OCI-M2 (cell line): ENCODE measurements around the gene PRR15.

Source experiments
- DNase-seq: peaks from one replicate; lab custom pipeline; 2025; ENCODE audit not compliant: unreplicated experiment; lab: John Stamatoyannopoulos, UW

PRR15 gene

DNA sequence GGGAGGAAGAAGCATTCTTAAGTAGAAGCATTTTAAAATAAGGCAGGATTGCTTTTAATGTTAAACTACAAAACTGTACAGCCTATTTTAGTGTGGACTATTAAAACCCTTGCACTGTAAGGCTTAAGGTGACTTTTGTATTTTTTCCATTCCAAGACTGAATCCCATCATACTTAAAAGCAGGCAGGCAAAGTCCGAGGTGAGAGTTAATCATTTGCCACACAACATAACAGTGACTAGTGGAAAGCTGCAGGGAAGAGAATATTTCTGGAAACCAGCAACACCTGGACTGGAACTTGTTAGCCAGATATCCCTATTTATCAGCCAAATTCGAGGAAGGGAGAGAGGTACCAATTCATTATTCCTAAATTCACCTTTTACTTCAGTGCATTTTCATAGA, 3.5 kb downstream of the PRR15 start:
- no peak for DNase-seq

DNA sequence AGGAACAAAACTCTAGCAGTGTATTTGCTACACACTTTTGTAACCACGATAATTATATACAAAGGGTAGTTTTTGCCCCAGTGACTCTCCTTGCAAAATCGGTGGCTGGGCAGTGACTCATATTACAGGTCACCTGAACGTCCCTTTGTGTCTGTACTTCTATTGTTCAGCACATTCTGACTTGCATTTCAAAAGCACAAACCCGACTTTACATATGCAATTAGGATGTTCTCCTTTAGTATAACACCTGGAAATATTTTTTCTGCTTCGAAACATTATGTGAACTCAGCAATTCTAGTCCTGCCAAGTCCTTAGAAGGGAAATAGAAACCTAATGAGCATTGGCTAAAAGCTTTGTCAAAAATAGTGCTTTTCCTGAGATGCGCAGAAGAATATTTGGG, 6.0 kb downstream of the PRR15 start:
- DNase-seq = no peak

DNA sequence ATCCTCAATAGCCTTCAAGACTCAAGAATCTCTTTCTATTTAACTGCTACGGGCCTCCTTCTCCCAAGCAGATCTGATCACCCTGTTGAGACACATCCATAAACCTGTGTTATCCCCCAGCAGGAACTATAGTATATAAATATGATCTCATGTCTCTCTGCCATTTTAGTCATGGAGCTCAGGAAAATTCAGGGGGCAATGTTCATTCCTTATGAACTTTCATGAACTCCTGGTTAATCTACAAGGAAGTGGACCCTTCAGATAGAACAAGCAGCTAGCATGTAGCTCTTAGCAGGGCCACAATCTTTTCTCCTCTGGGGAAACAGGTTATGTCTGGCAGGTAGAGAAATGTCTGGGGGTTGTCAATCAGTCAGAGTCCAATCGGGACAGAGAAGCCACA, 8.9 kb downstream of the PRR15 start:
- DNase-seq = no peak

DNA sequence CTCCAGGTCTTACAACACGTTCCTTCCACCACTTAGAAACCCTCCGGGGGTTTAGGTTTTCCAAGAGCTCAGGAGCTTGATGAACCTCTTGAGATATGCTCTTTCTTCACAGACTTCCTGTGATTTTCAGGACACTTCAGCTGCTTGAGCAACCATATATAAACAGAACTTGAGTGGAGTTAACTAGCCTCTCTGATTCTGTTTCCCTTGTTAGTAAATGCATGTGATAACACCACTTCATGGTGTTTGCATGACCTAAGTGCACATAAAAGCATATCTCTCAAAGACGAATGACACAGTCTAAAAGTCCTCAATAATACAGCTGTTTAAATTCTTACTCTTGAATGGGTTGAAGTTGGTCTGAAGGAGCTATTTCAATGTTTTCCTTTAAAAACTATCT, 9.9 kb downstream of the PRR15 start:
- DNase-seq = no peak

DNA sequence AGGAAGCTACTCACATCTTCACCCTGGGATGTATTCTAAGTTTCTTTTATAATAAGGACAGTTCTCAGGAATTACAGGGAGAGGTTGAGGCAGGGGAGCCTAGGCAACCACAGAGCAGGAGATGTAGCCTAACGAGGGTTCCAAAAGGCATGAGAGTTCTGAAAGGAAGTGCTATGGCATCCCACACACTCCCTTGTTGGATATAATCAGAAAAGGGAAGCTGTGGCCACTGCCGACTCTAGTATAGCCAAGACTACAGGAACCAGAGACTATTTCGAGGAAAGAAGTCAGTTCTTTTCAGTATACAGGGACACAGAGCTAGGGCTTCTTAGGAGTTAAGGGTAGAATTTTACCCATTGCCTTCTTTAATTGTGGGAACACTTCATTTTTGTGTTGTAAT, 11.0 kb downstream of the PRR15 start:
- DNase-seq = no peak

DNA sequence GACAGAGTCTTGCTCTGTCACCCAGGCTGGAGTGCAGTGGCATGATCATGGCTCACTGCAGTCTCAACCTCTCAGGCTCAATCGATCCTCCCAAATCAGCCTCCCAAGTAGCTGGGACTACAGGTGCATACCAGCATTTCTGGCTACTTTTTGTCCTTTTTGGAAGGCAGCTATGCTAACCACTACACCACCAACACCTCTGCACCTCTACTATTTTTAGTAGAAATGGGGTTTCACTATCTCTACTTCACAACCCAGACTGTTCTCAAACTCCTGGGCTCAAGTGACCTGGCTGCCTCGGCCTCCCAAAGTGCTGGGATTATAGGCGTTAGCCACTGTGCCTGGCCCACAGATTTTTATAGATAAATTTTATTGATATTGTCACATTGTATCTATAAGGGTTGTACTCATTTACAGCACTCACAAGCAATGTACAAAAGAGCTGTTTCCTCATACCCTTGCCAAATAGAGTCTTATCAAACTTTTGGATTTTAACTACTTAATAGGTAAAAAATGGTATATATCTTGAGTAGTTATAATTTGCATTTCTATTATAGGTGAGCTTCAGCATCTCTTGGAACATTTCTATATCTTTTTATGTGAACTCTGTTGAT, 23.7 kb downstream of the PRR15 start:
- no peak for DNase-seq

DNA sequence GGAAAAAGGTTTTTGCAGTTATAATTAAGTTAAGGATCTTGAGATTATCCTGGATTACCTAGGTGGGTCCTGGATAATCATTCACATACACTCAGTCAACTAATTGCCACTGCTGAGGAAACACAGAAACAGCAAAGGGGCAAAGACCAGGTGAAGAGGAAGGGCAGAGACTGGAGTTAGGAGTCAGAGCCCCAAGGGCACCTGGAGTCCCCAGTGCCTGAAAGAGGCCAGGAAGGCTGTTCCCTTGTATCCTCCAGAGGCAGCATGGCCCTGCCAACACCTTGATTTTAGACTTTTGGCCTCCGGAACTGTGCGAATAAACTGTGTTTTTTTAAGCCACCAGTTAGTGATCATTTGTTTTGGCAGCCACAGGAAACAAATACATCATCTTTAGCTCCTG, 24.6 kb downstream of the PRR15 start:
- no peak for DNase-seq

DNA sequence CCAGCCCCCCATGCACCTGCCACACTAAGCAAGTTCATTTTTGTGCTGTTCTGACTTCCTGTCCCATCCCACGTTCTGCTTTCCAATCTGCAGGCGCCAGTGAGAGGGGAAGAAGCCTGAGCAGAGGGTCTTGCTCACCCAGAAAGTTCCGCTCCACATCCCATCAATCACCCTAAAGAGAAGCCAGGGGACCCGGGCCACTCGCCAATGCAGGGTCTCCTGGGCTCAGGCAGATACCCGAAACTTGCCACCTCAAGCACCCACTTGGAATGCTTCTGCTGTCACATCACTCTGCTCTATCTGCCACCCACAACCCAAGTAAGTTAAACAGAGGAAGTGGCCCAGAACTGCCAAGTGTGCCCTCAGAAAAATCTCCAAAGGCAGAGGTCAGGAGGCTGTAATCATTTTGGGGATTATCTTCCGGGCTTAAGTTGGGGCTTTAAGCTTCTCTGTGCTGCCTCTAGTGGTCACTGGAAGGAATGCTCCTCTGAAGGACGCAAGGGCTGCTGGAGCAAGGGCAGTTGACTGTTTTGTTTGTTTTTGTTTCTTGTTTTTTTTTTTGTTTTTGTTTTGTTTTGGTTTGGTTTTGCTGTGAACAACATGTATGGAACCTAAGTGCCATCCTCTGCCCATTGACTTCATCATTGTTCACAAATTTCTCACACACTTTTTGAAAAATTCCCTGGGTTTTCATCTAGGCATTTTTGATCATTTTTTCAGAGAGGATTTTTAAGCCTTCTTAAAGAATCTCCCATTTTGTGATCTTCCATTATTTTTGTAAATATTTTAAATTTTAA, 25.5 kb downstream of the PRR15 start:
- DNase-seq = no peak

DNA sequence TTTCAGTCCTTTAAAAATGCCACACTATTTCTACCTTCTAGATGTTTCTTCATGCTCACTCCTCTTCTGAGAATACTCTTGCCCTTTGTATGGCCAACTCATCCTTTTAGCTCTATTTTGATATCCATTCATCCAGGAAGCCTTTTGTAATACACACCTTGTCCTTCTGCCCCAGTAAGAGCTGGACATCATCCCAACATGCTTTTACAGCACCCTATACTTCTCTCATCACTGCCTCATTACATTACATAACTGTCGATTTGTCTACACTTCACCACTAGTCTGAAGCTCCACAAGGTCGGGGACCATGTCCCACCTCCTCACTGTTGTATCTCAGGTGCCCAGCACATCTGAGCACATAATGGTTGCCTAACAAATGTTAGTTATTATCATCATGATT, 29.2 kb downstream of the PRR15 start:
- DNase-seq = no peak

DNA sequence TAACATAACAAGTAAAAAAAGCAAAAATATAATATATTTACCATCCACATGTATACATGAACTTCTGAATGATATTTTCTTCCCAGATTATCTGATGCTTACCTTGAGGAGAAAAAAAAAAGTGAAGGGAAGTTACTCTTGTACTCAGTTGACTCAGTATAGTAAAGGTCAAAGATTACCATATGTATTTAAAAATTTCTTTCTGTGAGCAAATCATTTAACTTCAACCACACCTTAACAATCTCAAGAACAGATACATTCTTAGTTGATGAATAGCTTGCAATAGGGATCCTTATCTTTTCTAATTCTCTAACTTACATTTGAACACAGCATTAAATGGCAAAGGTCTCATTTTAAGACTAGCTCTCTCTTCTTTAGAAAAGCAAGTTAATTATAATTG, 29.8 kb downstream of the PRR15 start:
- no peak for DNase-seq

DNA sequence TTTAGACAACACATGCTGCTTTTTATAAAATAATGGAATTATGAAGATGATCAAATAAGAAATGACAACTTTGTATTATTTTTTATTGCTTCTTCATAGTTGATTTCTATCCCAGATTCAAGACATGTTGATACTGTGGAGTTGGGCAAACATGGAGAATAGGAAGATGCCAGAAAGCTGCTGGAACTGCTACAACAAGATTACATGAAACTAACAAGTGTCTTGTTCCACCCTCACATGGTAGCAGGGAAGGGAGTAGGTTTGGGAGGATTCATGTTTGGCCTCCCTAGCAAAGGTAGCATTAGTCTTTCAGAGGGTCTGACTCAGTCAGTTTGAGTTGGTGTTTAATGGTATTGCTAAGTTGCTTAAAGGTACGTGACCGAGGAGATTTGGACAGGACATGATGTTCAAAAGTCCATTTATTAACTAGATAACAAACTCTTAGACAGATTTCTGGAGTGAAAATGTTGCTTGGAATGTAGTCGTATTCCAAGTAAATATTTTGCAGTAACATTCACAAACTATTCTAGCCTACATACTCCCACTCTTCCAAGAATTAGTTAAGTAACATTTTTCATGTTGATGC, 33.1 kb downstream of the PRR15 start:
- no peak for DNase-seq

DNA sequence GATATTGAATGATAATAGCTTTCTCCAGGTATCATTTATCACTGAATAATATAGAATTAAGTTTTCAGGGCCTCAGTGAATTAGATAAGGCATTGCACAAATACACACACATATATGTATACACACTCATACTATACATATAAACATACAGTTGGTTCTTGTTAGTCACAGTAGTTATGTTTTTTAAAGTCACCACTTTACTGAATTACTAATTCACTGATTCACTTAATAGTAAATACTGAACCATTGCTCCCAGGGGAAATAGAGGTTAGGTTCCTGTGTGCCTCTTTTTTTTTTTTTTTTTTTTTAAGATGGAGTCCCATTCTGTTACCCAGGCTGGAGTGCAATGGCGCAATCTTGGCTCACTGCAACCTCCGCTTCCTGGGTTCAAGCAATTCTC, 33.6 kb downstream of the PRR15 start:
- no peak for DNase-seq

DNA sequence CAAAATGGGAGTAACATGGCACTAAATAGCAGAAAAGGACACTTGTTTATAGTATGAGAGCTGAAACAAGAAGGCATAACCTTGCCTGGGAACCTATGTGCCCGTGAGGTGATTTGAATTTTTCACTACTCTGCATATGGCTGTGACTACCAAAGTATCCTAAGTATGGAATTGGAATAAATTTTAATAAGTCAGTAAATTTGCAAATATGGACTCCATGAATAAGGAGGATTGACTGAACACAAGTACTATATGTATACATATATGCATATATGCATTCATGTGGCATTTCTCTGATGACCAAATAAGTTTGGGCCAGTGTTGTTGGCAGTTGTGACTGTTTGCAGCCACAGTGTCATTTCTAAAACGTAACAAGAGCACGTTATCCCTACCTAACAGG, 34.5 kb downstream of the PRR15 start:
- DNase-seq = no peak

DNA sequence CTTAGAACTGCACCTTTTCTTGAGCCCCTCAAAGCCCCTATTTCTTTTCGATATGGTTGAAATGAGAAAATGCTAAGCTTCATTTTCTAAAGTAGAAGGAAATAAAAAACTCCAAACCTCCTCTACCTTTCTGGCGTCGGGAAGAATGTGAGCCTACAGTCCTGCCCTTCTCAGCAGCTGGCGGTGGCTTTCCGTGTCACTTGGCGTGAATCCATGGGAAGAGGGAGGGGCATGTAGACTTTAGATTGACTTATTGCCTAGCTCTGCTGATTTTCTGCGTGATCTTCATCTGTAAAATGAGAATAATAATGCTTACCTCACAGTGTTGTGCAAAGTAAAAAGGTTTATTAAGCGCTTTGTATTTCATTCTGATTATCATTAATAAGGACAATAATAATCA, 35.0 kb downstream of the PRR15 start:
- DNase-seq = no peak

DNA sequence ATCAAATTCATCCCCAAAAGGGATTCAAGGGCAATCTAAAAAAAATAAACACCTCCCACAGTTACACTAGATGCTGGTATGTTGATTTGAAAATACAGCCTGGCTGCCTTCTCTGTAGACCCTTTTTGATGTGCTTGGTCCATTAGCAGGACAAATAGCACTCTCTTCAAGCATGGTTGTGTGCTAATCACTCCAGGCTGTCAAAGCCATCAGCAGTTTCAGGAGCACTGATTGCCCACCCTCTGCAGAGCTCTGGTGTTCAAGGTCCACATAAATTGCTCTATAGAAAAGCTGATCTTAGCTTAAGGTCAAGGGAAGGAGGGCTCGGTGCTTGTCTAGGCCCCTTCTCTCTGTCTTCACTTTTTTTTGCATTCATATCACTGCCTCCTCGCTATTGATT, 35.4 kb downstream of the PRR15 start:
- no peak for DNase-seq

DNA sequence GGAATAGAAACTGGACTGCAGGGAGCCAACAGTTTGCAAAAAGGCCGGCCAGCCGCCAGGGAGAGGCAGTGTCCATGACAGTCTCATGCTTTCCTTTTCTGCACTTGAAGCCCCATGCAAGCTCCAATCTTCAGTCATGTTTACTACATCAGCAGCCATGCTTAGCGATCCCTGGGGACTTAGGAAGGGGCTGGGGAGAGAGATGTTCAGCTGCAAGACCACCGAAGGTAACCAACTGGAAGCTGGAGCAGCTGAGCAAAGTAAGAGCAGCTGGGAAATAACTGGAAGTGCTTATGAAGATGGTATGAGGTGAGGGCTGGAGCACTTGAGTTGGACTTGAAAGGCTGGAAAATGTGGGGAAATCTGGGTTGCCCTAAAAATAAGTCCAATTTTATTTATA, 37.0 kb downstream of the PRR15 start:
- no peak for DNase-seq

DNA sequence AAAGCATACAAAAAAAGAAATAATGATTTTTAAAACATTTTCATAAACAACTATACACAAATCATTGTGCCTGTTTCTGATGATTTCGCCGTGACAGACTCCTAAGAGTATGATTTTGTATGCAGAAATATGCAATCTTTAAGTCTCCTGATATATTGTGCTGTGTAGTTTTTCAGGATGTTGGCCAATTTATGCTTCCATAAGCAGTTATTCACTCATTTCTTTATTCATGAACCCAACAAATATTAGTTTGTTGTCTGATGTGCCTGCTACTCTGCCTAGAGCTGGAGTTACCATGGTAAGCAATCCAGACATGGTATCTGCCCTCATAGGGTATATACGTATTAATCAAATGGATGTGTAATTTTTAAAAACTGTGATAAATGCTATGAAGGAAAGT, 40.4 kb downstream of the PRR15 start:
- DNase-seq = no peak

DNA sequence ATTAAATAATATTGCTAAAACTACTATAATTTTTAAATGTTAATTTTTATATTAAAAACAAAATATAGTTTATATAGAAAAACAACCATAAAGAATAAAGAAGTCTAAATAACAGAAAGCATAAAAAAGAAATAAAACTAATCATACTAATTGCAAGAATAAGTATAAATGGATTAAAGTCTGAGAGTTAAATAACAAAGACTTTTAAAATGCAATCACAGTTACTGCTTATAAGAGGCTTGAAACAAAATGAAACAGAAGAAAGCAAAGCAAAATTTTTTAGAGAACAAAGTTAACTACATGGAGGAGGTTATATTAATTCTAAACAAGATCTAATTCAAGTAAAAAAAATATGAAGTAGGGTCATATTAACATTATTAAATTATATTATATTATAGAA, 41.1 kb downstream of the PRR15 start:
- DNase-seq = no peak

DNA sequence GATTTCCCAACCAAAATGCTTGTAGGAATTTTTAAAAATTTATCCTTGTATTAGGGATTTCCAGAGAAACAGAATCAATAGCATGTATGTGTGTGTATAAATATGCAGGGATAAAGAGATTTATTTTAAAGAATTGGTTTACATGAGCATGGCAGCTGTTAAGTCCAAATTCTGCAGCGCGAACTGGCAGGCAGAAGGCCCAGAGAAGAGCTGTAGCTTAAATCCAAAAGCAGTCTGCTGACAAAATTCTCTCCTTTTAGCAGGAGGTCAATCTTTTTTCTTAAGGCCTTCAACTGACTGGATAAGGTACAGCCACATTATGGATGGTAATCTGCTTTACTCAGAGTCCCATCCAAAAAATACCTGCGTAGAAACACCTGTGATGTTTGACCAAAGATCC, 42.0 kb downstream of the PRR15 start:
- DNase-seq = no peak

DNA sequence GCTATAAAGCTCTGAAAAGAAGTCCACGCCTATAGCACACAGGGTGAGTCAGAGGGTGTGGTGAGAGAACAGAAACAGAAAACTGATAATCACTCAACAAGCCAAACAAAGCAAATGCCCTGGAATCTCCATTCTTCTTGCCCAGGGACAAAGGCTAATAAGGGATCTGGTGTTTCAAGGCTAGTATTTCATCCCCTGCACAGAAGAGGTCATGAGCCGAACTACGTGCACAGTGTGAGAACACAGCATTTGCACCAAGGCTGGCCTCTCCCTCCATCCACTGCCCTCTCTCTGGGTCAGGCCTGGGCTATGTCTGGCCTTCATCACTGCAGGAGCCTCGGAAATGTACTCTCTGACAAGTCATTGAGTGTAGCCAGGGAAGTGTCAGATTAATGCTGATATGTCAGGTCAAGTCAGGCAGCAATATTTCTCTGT, 42.7 kb downstream of the PRR15 start:
- DNase-seq = no peak

DNA sequence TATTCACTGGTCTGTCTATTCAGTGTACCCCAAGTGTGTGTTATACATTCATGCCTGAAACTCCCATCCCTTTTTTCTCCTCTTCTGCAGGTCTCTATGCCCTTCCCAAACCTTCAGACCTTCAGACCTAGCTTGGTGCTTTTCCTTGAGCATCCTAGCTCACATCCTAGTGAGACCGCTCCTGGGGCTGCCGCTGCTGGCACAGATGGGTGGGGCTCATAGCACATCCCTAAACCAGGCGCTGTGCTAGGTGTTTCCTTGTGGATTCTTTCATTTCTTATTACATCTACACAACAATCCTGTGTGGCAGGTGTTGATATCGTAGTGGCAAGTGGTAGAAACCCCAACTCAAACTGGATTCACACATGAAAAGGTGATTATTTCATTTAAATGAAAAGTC, 43.2 kb downstream of the PRR15 start:
- no peak for DNase-seq

DNA sequence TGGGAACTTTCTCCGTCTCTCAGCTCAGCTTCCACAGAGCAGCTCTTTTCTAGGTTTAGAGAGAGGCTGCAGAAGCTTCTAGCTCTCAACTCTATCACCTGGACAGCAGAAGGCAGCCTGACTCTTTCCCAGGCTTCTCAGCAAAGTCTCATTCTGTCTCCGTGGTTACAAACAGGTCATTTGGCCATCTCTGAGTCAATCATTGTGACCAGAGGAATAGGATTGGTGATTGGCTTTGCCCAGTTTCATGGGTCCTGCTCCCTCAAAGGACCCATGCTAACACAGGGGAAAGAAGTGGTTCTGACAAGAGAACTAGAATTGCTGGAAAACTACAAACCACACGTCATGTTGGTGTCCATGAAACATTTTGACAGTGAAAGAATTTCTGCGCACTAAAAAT, 43.6 kb downstream of the PRR15 start:
- no peak for DNase-seq

DNA sequence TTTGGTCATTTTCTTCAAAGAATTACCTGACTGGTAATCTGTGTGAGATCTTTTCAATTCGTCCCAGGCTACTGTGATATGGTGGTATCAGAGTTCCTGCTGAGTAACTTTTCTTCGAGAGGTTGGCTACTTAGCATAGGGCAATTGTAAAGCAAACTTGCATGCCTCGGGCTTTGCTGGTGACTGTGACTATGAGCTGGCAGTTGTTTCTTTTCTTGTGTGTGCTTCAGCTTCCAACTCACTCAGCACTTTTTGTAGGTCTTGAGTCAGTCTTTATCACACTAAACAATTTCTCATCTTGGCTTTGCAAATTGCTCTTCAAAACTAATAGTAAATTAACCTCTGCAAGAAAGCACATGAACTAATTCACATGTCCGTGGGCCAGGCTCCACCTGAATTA, 44.3 kb downstream of the PRR15 start:
- no peak for DNase-seq
